Pancreas (tissue), 10 donors: ENCODE measurements around the gene WNK2. TPM values are rescaled to one million over a fixed set of nuclear protein-coding genes. Genes with fewer than 3 reads are reported as not detected.

Experiments used
- ATAC-seq, 4 donors: fragments of 200-7000 bp; cut with Tn5 transposase; one replicate each; pipeline versions ENCODE4 v1.8.0 to v1.9.1; 2020; ENCODE audit warnings: mild to moderate bottlenecking in 4 of 4, moderate library complexity in 4 of 4
- DNase-seq, 6 donors: peaks; one replicate each; pipeline ENCODE4 v3.0.0-alpha.2; 2020
- FAIRE-seq: peaks from 2 replicates; lab custom pipeline; 2012; peaks lifted over from hg19 to GRCh38; lab: Jason Lieb, UNC
- H3K27ac ChIP-seq, 4 donors: fragments of 200-600 bp; sonication (generic); 1 replicate in 3 of 4; 2 replicates in 1 of 4; pipeline versions ENCODE4 v1.5.0 to v1.8.0; 2020
- H3K27me3 ChIP-seq, 4 donors: fragments of 200-600 bp; one replicate each; pipeline ENCODE4 v1.8.0; 2021
- H3K36me3 ChIP-seq, 3 donors: fragments of 200-600 bp; sonication (generic) in 1 of 3; one replicate each; pipeline versions ENCODE4 v1.5.0 to v1.8.0; 2020 to 2021
- H3K4me1 ChIP-seq, 3 donors: fragments of 200-600 bp; one replicate each; pipeline ENCODE4 v1.8.0; 2021
- H3K4me3 ChIP-seq, 4 donors: fragments of 200-600 bp; sonication (generic) in 2 of 4; one replicate each; pipeline versions ENCODE4 v1.5.0 to v1.8.0; 2020 to 2021
- H3K9me3 ChIP-seq, 4 donors: fragments of 200-600 bp; one replicate each; pipeline ENCODE4 v1.8.0; 2021
- WGBS, 2 donors: extraction: QIAGEN DNeasy Blood & Tissue Kit; methylation state at CpG; one replicate each; pipeline ENCODE4 v1.1.7; 2013; 5-methylcytosine and 5-hydroxymethylcytosine counted together
- intact Hi-C, 3 donors: fragments of 100-400 bp; cut with DNase I; formaldehyde crosslinking; loops; one replicate each; pipeline versions ENCODE4 v1.11.1 to v1.14.2; 2022
- polyA plus RNA-seq, 2 donors: library from polyadenylated mRNA; stranded (reverse); fragments of 200-250 nt; gene quantifications; one replicate each; pipeline ENCODE4 v1.2.3, GENCODE V29; 2013
- total RNA-seq, 6 donors: library from RNA; stranded (reverse); fragmentation: NEBNext Ultra II Directional in 4 of 6; extraction: Animal tissue kit (Norgen Biotek cat#: 25700) in 4 of 6; gene quantifications; one replicate each; pipeline versions ENCODE4 v1.2.1 to v1.2.4, GENCODE V29; 2021 to 2023
- TF ChIP-seq, protein P1 (sequence below), 4 donors: fragments of 200-600 bp; sonication (generic) in 3 of 4; IDR thresholded peaks; one replicate each; pipeline versions ENCODE4 v1.5.0 to v1.8.0; 2021; ENCODE audit warnings: antibody characterized with exemption in 4 of 4
- donor health status: healthy with polysubstance abuse.
- donor health status: DM: no; HTN: no; CAD: no; lungs with moderate emphysema.
- donor health status: DM: no; HTN: no; CAD: no.
- donor health status: control.
- donor health status: control.
- donor health status: Bipolar disorder and iron deficiency.
- donor health status: DM: yes; HTN: yes; CAD: no.
- donor health status: DM: no; HTN: no; CAD: no.
- donor health status: DM: no; HTN: no; CAD: no.
- donor health status: DM: yes; HTN: yes; CAD: no.

Gene WNK2
- total and polyA plus RNA-seq, 8 donors, result 53.5 to 121 (median 89.4) TPM

DNA sequence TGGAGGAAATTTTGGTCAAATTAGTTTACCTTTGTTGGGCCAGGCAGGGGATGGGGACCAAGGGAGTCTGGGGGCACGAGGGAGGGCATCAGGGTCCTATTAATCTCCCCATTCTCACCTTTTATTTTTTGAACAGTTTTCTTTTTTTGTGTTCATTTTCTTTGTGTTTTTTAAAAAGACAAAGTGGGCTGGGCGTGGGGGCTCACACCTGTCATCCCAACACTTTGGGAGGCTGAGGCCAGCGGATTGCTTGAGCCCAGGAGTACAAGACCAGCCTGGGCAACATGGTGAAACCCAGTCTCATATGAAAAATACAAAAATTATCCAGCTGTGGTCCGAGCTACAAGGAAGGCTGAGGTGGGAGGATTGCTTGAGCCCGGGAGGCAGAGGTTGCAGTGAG is 103.7 kb downstream of the WNK2 start:
- WGBS, 2 donors, result 93 to 95% methylated on average over 5 of the region's 5 CpGs
- Histone ChIP-seq H3K4me1 (no peaks in the 10 kb centered on the region), H3K36me3 (peaks cover 0 to 18% (median 0%) of the 10 kb centered on the region in 3 donors), H3K27me3 (no peaks in the 10 kb centered on the region), H3K9me3 (no peaks in the 10 kb centered on the region), H3K27ac (no peak overlapping the region), H3K4me3 (no peak overlapping the region)
- TF ChIP-seq, protein P1, sequence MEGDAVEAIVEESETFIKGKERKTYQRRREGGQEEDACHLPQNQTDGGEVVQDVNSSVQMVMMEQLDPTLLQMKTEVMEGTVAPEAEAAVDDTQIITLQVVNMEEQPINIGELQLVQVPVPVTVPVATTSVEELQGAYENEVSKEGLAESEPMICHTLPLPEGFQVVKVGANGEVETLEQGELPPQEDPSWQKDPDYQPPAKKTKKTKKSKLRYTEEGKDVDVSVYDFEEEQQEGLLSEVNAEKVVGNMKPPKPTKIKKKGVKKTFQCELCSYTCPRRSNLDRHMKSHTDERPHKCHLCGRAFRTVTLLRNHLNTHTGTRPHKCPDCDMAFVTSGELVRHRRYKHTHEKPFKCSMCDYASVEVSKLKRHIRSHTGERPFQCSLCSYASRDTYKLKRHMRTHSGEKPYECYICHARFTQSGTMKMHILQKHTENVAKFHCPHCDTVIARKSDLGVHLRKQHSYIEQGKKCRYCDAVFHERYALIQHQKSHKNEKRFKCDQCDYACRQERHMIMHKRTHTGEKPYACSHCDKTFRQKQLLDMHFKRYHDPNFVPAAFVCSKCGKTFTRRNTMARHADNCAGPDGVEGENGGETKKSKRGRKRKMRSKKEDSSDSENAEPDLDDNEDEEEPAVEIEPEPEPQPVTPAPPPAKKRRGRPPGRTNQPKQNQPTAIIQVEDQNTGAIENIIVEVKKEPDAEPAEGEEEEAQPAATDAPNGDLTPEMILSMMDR (IDR thresholded peaks at IDR 0.05), result no peak
- DNase-seq (no peak), FAIRE-seq (no peak), ATAC-seq (no peak)
- intact Hi-C loops, result no loop called here

DNA sequence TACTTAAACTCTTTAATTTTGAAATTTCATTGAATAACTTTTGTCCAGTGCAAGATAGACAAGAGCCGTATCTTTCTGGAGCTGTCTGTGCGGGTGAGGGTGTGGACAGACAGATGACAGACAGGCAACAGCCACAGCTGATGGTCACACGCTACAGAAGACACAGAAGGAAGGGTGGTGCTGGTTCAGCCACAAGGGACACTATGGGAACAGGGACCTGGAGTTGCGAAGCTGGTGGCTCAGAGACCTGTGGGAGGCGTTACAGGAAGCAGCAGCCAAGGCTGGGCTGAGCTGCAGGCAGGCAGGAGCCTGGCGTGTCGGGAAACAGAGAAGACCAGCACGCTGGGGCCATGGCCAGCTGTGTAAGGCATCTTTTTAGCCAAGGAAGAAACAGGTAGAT is 104.4 kb downstream of the WNK2 start:
- ATAC-seq (peak in 1 of 4 donors; percentile 11), DNase-seq (no peak)

DNA sequence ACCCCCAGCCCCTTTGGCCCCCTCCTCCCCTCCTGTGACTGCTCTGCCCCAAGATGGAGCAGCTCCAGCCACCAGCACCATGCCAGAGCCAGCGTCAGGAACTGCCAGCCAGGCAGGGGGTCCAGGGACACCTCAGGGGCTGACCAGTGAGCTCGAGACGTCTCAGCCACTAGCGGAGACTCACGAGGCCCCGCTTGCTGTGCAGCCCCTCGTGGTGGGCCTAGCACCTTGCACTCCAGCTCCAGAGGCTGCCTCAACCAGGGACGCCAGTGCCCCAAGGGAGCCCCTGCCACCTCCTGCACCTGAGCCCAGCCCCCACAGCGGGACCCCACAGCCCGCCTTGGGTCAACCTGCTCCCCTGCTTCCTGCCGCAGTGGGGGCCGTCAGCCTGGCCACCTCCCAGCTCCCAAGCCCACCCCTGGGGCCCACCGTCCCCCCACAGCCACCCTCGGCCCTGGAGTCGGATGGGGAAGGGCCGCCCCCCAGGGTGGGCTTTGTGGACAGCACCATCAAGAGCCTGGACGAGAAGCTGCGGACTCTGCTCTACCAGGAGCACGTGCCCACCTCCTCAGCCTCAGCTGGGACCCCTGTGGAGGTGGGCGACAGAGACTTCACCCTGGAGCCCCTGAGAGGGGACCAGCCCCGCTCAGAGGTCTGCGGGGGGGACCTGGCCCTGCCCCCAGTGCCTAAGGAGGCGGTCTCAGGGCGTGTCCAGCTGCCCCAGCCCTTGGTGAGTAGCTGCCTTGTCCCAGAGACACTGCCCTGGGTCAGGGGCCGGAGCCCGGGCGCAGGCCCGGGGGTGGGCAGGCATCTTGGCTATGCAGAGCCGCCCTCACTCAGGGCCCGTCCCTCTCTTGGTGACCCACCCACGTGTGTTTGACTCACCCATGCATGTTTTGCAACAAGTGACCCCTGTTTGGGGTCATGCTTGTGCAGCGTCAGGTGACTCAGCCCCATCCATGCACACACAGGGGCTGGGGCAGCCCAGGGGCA is 105.2 kb downstream of the WNK2 start:
- no peak overlapping the region for H3K4me3 ChIP-seq

More for the DNA sequence above, 104.4 kb downstream of the WNK2 start:
- Histone ChIP-seq H3K4me1 (no peaks in the 10 kb centered on the region), H3K27ac (no peak overlapping the region), H3K36me3 (peaks cover 0 to 24% (median 2%) of the 10 kb centered on the region in 3 donors), H3K27me3 (no peaks in the 10 kb centered on the region), H3K4me3 (no peak overlapping the region), H3K9me3 (no peaks in the 10 kb centered on the region)
- WGBS, 2 donors, result 91 to 93% methylated on average over 8 of the region's 8 CpGs
- intact Hi-C loops, result no loop called here
- no peak for FAIRE-seq
- TF ChIP-seq, protein P1 (IDR thresholded peaks at IDR 0.05), result no peak

DNA sequence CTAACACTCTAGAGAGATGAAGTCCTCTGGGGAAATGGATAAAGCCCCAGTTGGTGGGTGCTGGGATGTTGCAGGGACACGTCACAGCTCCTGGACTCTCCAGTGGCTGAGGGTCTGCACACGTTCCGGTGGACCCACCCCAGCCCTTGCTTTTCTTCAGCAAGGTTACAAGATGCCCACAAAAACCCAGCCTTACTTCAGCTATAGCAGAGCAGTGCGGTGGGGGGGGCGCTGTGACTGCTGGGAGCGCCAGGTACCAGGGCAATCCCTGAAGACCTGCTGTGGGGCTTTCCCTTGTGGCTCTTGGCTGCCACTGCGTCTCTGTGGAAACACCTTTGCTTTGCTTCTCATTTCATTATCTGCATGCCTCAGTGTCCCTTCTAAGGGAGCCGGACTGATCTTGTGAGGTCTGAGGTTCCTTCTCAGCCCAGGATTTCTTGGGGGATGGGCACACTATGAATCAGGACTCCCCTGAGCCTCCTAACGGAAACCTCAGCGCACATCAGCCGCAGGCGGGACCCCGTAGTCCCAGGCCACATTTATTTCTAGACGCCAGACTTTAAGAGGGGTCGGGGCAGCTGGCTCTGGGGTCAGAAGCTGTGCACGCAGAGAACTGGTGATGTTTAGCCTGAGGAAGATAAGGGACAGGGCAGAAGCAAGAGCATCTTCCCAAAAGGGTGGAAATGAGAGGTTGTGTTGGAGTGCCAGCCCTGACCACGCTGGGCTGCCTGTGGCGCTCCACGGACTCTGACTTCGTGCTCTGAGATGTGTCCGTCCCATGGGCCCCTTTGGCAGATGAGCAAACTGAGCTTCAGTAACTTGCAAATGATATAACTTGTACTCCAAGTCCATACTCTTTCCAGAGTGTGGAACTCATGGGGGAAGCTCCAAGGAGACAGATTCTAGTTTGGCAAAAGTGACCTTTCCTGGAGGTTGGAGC is 106.8 kb downstream of the WNK2 start:
- no peak for ATAC-seq
- Histone ChIP-seq H3K9me3 (no peaks in the 10 kb centered on the region), H3K27me3 (no peaks in the 10 kb centered on the region), H3K27ac (no peak overlapping the region), H3K4me1 (peaks cover 0 to 7% (median 6%) of the 10 kb centered on the region in 3 donors), H3K36me3 (peaks cover 0 to 24% (median 2%) of the 10 kb centered on the region in 3 donors), H3K4me3 (no peak overlapping the region)
- no peak for FAIRE-seq
- TF ChIP-seq, protein P1 (IDR thresholded peaks at IDR 0.05), result no peak
- no peak for DNase-seq
- WGBS, 2 donors, result 92 to 95% methylated on average over 21 of the region's 21 CpGs
- intact Hi-C loops, result no loop called here

More for the DNA sequence above, 105.2 kb downstream of the WNK2 start:
- Histone ChIP-seq H3K36me3 (peaks cover 0 to 24% (median 2%) of the 10 kb centered on the region in 3 donors), H3K27ac (no peak overlapping the region), H3K4me1 (no peaks in the 10 kb centered on the region), H3K9me3 (no peaks in the 10 kb centered on the region), H3K27me3 (no peaks in the 10 kb centered on the region)
- ATAC-seq (peak in 1 of 4 donors; percentile 20), DNase-seq (peak in 2 of 6 donors; percentile 54 to 67), FAIRE-seq (no peak)
- TF ChIP-seq, protein P1 (IDR thresholded peaks at IDR 0.05), result no peak
- 89 to 92% methylated on average over 31 to 32 of the region's 32 CpGs for WGBS, 2 donors
- intact Hi-C loops, result no loop called here
